Activated CD4-positive, alpha-beta memory T cell treated with anti-CD3 and anti-CD28 coated beads for 36 hours (primary cell): ENCODE measurements around the gene EPM2AIP1. TPM values are rescaled to one million over a fixed set of nuclear protein-coding genes. Genes with fewer than 3 reads are reported as not detected.

Source experiments
- CTCF ChIA-PET: fragments of 350-600 bp; sonication (Branson Sonifier 250); formaldehyde crosslinking; loops from one replicate; lab custom pipeline; 2021; ENCODE audit warnings: antibody characterized with exemption, inconsistent platforms; lab: Charles Lee
- POLR2A ChIA-PET: fragments of 350-600 bp; sonication (Branson Sonifier 250); formaldehyde crosslinking; loops from one replicate; lab custom pipeline; 2021; ENCODE audit warnings: antibody characterized with exemption; lab: Charles Lee
- DNase-seq: peaks from one replicate; pipeline ENCODE4 v3.0.0-alpha.2; 2020
- H3K27ac Mint-ChIP-seq: one replicate; pipeline ENCODE4 v1.8.0; 2021; ENCODE audit warnings: mixed read lengths
- H3K27me3 Mint-ChIP-seq: one replicate; pipeline ENCODE4 v1.8.0; 2021; ENCODE audit warnings: mixed read lengths
- H3K36me3 Mint-ChIP-seq: one replicate; pipeline ENCODE4 v1.8.0; 2021; ENCODE audit warnings: mixed read lengths
- H3K4me1 Mint-ChIP-seq: one replicate; pipeline ENCODE4 v1.8.0; 2021; ENCODE audit warnings: low read depth, mixed read lengths
- H3K4me3 Mint-ChIP-seq: one replicate; pipeline ENCODE4 v1.8.0; 2021; ENCODE audit warnings: mild to moderate bottlenecking, mixed read lengths
- H3K9me3 Mint-ChIP-seq: one replicate; pipeline ENCODE4 v1.8.0; 2021; ENCODE audit warnings: mixed read lengths
- intact Hi-C: fragments of 100-400 bp; cut with micrococcal nuclease; formaldehyde crosslinking; loops from one replicate; pipeline ENCODE4 v1.15.1; 2023
- total RNA-seq, 2 experiments: library from RNA; stranded (reverse); gene quantifications; one replicate each; pipeline ENCODE4 v1.2.3, GENCODE V29; 2021

Gene EPM2AIP1
- total RNA-seq, 2 experiments from 2014 or later = 11.7 to 16.7 TPM

- POLR2A ChIA-PET = interaction anchor here (1.0 to 2.7 kb wide), 5 partner anchors 37 to 68 kb away, joined by 3 to 12 read pairs (median 6); partner anchors contain the start of genes EPM2AIP1 and MLH1
Observed at GRCh38 chr3:36944641-36945270, 48.2 kb downstream of the EPM2AIP1 start, which contains the start of gene TRANK1. TRANK1 (minus strand) TSS chr3:36945054; CDS start chr3:36944809, 245 bp downstream.

DNA sequence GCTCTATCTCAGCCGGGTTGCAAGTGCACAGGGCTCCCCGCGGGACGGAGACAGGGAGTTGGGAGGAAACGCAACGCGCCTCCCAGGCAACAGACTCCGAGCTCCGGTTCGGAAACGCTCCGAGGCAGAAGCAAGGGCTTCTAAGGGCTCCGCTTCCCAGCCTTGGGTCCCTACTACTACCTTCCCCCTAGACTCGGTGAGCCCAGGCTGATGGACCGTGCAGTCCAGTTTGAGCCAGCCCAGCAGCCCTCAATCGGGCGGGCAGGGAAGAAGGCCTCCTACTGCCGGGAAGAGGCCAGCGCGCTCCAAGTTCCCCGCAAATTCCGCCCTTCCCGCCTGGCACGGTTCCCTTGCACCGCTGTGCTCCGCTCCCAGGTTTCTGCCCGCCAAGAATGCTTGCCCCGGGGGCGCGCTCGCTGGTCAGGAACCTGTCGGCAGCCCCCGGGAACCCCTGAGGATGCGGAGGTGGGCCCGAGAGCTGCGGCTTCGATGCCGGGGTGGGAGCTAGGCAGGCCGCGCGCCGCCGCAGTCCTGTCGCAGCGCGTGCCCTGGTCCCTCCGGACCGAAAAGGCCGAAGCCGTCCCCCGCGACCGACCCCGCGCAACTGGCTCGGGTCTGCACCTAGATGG is 48.8 kb downstream of the EPM2AIP1 start:
- CTCF ChIA-PET = interaction anchor here (1.0 to 3.2 kb wide), 4 partner anchors 12 to 37 kb away, joined by 3 to 39 read pairs (median 4); no protein-coding TSS in a partner anchor
- Mint-ChIP-seq H3K9me3 (peaks cover 23% of the 10 kb centered on the region), H3K27ac (no peak overlapping the region), H3K4me3 (peak overlapping the region; percentile 80), H3K4me1 (peaks cover 16% of the 10 kb centered on the region), H3K27me3 (no peaks in the 10 kb centered on the region), H3K36me3 (peaks cover 12% of the 10 kb centered on the region)
- peak; percentile 50 for DNase-seq
- POLR2A ChIA-PET = interaction anchor here (0.6 to 2.7 kb wide), 6 partner anchors 36 to 92 kb away, joined by 3 to 12 read pairs (median 6); partner anchors contain the start of genes EPM2AIP1 and MLH1
- intact Hi-C loops = loop anchor here (1.0 to 2.0 kb wide), 3 partner anchors 15 to 67 kb away; no protein-coding TSS in a partner anchor

More at GRCh38 chr3:36944641-36945270, 48.2 kb downstream of the EPM2AIP1 start, which contains the start of gene TRANK1:
- CTCF ChIA-PET = interaction anchor here (1.0 to 3.2 kb wide), 3 partner anchors 12 to 38 kb away, joined by 3 to 39 read pairs (median 4); no protein-coding TSS in a partner anchor
- Mint-ChIP-seq H3K36me3 (peaks cover 12% of the 10 kb centered on the region), H3K27ac (no peak within 1 kb of the TSS), H3K4me1 (peaks cover 16% of the 10 kb centered on the region), H3K27me3 (no peaks in the 10 kb centered on the region), H3K9me3 (peaks cover 25% of the 10 kb centered on the region), H3K4me3 (peak within 1 kb of the TSS; percentile 80)
- intact Hi-C loops = loop anchor here (1.0 to 2.0 kb wide), 5 partner anchors 14 to 68 kb away; partner anchors contain the start of genes EPM2AIP1 and MLH1
- peak; percentile 90 for DNase-seq

- Mint-ChIP-seq H3K4me1 (peaks cover 14% of the 10 kb centered on the region), H3K27ac (no peak overlapping the region), H3K36me3 (peaks cover 9% of the 10 kb centered on the region)
Observed at GRCh38 chr3:36943601-36944000, 49.3 kb downstream of the EPM2AIP1 start.

GRCh38 chr3:36942638-36943248 is 50.2 kb downstream of the EPM2AIP1 start:
- H3K27ac Mint-ChIP-seq = no peak overlapping the region
- peaks cover 3% of the 10 kb centered on the region for H3K36me3 Mint-ChIP-seq
- peaks cover 11% of the 10 kb centered on the region for H3K4me1 Mint-ChIP-seq
- POLR2A ChIA-PET = interaction anchor here (2.7 kb wide), 1 partner anchor 51 kb away, joined by 12 read pairs; the partner anchor contains the start of genes EPM2AIP1 and MLH1
- CTCF ChIA-PET = interaction anchor here (0.6 to 1.4 kb wide), 3 partner anchors 21 to 74 kb away, joined by 3 to 5 read pairs (median 4); no protein-coding TSS in a partner anchor
- DNase-seq = no peak
- H3K4me3 Mint-ChIP-seq = no peak overlapping the region
- intact Hi-C loops = no loop called here
- H3K9me3 Mint-ChIP-seq = peaks cover 11% of the 10 kb centered on the region
- H3K27me3 Mint-ChIP-seq = no peaks in the 10 kb centered on the region

More at GRCh38 chr3:36943601-36944000, 49.3 kb downstream of the EPM2AIP1 start:
- intact Hi-C loops = no loop called here
- H3K27me3 Mint-ChIP-seq = no peaks in the 10 kb centered on the region
- H3K4me3 Mint-ChIP-seq = peak overlapping the region; percentile 80
- H3K9me3 Mint-ChIP-seq = peaks cover 19% of the 10 kb centered on the region
- POLR2A ChIA-PET = interaction anchor here (0.6 to 2.7 kb wide), 4 partner anchors 46 to 92 kb away, joined by 3 to 12 read pairs (median 6); partner anchors contain the start of genes EPM2AIP1 and MLH1
- no peak for DNase-seq
- CTCF ChIA-PET = interaction anchor here (1.0 to 3.2 kb wide), 3 partner anchors 15 to 37 kb away, joined by 4 to 39 read pairs (median 5); no protein-coding TSS in a partner anchor

GRCh38 chr3:36941658-36942057 is 51.3 kb downstream of the EPM2AIP1 start:
- Mint-ChIP-seq H3K9me3 (peaks cover 2% of the 10 kb centered on the region), H3K4me3 (no peak overlapping the region), H3K36me3 (no peaks in the 10 kb centered on the region), H3K27me3 (no peaks in the 10 kb centered on the region), H3K4me1 (peaks cover 11% of the 10 kb centered on the region), H3K27ac (no peak overlapping the region)
- DNase-seq = no peak
- ChIA-PET CTCF (interaction anchor here (0.7 to 3.2 kb wide), 3 partner anchors 17 to 73 kb away, joined by 3 to 13 read pairs (median 3); no protein-coding TSS in a partner anchor), POLR2A (no interaction called here)
- intact Hi-C loops = no loop called here

DNA sequence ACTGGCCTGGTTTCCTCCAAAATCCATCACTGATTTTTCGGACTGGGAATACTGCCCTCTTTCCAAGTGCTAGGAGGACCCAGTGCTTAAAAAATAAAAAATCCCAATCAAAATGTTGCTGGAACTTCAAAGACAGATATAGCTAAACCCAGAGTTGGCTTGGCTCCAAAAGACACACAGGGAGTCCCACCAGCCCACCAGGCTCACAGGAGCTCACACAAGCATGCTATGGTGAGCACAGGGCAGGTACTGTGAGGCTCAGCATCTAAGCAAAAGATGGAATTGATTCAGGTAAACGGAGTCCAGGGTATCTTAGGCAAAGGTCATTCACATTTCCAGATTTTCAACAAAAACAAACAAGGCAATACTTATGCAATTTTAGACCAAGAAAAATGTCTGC is 51.8 kb downstream of the EPM2AIP1 start:
- Mint-ChIP-seq H3K27ac (no peak overlapping the region), H3K4me1 (peaks cover 11% of the 10 kb centered on the region), H3K9me3 (no peaks in the 10 kb centered on the region), H3K27me3 (no peaks in the 10 kb centered on the region), H3K4me3 (no peak overlapping the region), H3K36me3 (no peaks in the 10 kb centered on the region)
- ChIA-PET CTCF (interaction anchor here (3.2 kb wide), 1 partner anchor 18 kb away, joined by 13 read pairs; no protein-coding TSS in a partner anchor), POLR2A (no interaction called here)
- intact Hi-C loops = no loop called here
- DNase-seq = no peak

- POLR2A ChIA-PET = no interaction called here
- no peaks in the 10 kb centered on the region for H3K27me3 Mint-ChIP-seq
- H3K4me3 Mint-ChIP-seq = no peak overlapping the region
- H3K4me1 Mint-ChIP-seq = peaks cover 5% of the 10 kb centered on the region
- no peak overlapping the region for H3K27ac Mint-ChIP-seq
- H3K36me3 Mint-ChIP-seq = no peaks in the 10 kb centered on the region
- intact Hi-C loops = no loop called here
- CTCF ChIA-PET = interaction anchor here (0.7 kb wide), 1 partner anchor 285 kb away, joined by 3 read pairs; no protein-coding TSS in a partner anchor
- H3K9me3 Mint-ChIP-seq = no peaks in the 10 kb centered on the region
- no peak for DNase-seq
Observed at GRCh38 chr3:36937492-36937891, 55.4 kb downstream of the EPM2AIP1 start.

Other genes starting within 250 kb of the EPM2AIP1 start
- not detected for gene DCLK3, start 228.6 kb downstream of the EPM2AIP1 start, total RNA-seq
- gene TRANK1, start 48.1 kb downstream of the EPM2AIP1 start, total RNA-seq = 10 to 100 TPM; 11.7 to 17.1 TPM
- 100 to 1,000 TPM in 1 of 2 experiments, 10 to 100 TPM in 1; 85.8 to 102 TPM for gene MLH1, start 387 bp upstream of the EPM2AIP1 start, total RNA-seq
- 10 to 100 TPM; 25.9 to 30.7 TPM for gene LRRFIP2, start 181.5 kb upstream of the EPM2AIP1 start, total RNA-seq